NCI-H187 treated with DMSO at 0.1 percent for 48 hours (cell line): ENCODE results near the gene DDA1.
"Not testable (repeated sequence)": the region's sequence is repeated elsewhere in the genome, so short reads cannot be mapped to it uniquely, and the experiment has no call there.

ENCODE experiments used
- DNase-seq: peaks from one replicate; lab custom pipeline; 2025; lab: John Stamatoyannopoulos, UW

The DDA1 gene

DNA sequence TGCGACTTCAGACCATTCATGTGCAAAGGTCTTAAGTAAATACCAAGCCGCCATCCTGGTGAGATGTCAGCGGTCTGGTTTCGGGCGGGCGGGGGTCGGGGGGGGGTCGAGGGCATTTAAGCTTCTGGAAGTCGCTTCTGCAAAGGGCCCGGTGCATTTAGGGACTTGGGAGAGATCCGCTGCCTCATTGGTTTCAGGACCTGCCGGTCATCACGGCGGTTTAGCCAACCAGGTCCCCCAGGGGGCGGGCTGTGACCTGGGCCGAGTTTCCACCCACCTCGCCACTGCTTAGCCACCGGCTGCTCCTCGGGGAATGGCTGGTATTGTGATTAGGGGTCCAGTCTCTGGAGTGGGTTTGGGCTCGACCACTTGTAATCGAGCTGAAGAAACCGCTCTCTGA is 19.9 kb upstream of the DDA1 start:
- no peak for DNase-seq

GRCh38 chr19:17292301-17293074 is 16.9 kb upstream of the DDA1 start:
- DNase-seq, result no peak

DNA sequence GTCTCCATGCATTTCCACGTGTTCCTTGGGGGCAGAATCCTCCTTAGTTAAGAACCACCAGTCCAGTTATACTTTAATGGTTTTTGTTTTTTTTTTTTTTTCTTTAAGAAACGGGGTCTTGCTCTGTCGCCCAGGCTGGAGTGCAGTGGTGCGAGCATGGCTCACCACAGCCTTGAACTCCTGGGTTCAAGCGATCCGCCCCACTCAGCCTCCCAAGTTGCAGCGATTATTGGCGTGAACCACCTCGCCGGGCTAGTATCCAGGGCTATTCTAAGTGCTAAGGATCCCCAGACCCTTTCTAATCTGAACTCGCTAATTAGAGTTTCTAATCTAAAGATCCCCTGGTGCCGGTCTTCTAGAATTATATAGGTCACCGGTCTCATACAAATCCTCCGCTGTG is 15.8 kb upstream of the DDA1 start:
- no peak for DNase-seq

GRCh38 chr19:17294051-17294891 is 15.1 kb upstream of the DDA1 start:
- DNase-seq, result no peak

DNA sequence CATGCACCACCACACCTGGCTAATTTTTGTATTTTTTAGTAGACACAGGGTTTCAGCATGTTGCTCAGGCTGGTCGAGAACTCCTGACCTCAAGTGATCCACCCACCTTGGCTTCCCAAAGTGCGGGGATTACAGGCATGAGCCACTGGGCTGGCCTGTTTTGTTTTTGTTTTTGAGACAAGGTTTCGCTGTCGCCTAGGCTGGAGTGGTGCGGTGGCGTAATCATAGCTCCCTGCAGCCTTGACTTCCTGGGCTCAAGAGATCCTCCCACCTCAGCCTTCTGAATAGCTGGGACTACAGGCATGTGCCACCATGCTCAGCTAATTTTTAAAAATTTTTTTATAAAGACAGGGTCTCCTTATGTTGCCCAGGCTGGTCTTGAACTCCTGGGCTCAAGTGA is 13.8 kb upstream of the DDA1 start:
- not testable (repeated sequence) for DNase-seq

DNA sequence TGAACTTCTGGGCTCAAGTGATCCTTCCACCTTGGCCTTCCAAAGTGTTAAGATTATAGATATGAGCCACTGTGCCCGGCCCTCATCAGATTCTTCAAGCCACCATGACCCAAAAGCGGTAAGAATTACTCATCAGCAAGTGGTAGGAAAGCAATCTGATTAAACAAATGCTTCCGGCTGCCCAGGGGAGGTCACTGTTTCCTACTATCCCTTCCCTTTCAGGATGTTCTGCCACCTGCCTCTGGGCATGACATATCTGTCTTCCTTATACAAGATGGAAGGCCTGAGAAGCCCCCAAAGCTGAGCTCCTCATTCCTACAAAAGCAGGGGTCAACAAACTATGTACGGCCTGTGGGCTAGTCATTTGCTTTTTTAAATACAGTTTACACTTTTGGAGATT is 13.1 kb upstream of the DDA1 start:
- no peak for DNase-seq

GRCh38 chr19:17296976-17297375 is 12.4 kb upstream of the DDA1 start:
- no peak for DNase-seq

DNA sequence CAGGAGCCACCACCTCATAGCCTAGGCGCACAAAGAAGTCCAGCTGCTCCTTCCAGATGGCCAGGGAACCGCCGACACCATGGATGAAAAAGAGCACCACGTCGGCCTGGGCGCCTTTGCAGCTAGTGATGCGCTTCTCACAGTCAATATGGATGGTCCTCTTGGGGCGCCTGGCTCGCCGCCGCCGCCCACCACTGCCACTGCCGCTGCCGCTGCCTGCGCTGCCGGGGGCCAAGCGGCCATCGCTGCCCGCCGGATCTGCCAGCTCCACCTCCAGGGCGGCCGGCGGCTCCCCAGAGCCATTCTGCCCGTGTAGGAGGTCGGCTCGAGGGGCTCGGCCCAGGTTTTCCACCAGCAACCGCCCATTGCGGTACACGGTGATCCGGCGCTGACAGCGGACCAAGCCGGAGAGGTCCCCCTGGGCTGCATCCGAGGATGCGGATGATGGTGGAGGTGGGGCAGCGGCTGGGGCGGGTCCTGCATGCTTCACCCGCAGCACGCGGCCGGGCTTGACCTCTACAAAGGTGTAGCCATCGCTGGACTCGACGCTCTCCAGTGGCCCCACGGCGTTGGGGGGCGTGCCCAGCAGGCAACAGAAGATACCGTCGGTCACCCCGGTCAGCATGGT is 8.3 kb upstream of the DDA1 start:
- no peak for DNase-seq

- no peak for DNase-seq
Observed at GRCh38 chr19:17302391-17303166, 6.8 kb upstream of the DDA1 start.

GRCh38 chr19:17303167-17303939 is 6.0 kb upstream of the DDA1 start, which contains the start of gene ABHD8:
Gene ABHD8, minus strand, starts transcription at chr19:17303425. Its CDS starts 1,809 bp downstream, at chr19:17301616.
- peak; percentile 46 for DNase-seq

GRCh38 chr19:17303940-17304267 is 5.5 kb upstream of the DDA1 start:
- no peak for DNase-seq

DNA sequence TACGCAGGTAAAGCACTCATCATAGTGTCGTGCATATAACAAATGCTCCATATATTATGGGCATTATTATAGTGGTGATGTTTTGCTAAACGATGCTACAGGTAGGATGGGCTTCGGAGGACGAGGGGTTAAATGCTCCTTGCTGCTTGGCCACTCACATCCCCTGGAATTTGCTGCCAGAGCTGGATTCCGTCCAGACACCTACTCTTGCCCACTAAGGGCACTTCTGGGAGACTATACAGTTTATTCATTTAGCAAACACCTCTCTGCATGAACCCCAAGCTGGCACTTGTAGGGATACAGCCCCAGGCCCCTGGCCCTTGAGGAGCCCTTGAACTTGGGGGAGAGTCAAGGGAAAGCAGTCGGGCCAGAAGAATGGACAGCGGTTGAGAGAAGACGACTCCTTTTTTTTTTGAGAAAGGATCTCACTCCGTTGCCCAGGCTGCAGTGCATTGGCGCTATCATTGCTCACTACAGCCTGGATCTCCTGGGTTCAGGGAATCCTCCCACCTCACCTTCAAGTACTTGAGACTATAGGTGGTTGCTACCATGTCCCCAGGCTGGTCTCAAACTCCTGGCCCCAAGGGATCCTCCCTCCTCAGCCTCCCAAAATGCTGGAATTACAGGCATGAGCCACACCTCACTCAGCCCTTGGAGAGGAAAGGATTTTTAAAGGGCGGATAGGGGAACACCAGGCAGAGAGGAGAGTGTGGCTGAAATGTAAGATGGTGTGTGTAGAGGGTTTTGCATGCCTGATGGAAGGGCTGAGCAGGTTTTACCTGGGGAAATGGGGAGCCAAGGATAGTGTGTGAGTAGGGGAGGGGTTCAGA is 4.8 kb upstream of the DDA1 start:
- DNase-seq, result no peak

- DNase-seq, result no peak
Observed at GRCh38 chr19:17305216-17305516, 4.2 kb upstream of the DDA1 start.

DNA sequence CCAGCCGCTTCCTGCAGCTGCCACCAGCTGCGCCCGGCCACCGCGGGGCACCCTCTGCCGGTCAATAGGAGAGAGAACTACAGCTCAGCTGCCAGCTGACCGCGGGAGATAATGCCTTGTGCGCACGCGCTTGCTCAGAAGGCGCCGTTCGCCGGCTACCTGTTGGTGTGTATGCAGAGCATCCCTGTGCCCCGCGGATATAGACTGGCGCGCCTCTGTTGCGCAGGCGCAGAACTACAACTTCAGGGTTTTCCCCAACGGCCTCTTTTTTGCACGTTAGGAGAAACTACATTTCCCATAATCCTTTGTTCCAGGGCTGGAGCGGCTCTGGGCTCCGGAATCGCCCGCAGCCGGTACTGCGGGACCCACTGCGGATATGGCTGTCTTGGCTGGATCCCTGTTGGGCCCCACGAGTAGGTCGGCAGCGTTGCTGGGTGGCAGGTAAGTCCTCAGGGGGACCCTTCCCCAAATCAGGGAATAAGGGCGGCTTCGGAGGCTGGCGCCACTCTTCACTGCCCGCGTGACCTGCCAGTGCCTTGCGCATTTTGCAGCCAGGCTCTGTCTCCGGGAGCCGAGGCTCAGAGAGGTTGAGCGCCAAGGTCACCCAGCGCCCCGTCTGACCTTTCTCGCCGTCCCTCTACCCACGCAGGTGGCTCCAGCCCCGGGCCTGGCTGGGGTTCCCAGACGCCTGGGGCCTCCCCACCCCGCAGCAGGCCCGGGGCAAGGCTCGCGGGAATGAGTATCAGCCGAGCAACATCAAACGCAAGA is 3.7 kb upstream of the DDA1 start, which contains the start of gene MRPL34:
Gene MRPL34 (plus strand): TSS at position 356 of the 768 bp plus-strand sequence. CDS start 21 bp downstream, at position 377.
- DNase-seq, result peak; percentile 76

DNA sequence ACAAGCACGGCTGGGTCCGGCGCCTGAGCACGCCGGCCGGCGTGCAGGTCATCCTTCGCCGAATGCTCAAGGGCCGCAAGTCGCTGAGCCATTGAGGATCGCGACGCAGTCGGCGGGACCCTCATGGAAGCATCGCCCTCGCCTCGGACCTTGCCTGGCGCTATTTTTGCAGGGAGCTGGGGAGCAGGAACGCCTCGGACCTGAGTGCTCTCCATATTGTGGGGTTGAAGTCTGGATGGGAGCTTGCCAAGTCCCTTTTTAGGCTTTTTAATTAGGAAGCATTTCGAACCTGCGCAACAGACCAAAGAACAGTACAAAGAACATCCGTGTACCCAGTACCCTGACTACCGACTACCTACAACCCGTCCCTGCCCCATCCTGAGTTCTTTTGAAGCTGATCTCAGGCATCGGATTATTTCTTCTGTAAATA is 3.1 kb upstream of the DDA1 start:
- no peak for DNase-seq

- DNase-seq, result no peak
Observed at GRCh38 chr19:17307876-17308377, 1.4 kb upstream of the DDA1 start.

- DNase-seq, result no peak
Observed at GRCh38 chr19:17309965-17310461, 650 bp downstream of the DDA1 start.

DNA sequence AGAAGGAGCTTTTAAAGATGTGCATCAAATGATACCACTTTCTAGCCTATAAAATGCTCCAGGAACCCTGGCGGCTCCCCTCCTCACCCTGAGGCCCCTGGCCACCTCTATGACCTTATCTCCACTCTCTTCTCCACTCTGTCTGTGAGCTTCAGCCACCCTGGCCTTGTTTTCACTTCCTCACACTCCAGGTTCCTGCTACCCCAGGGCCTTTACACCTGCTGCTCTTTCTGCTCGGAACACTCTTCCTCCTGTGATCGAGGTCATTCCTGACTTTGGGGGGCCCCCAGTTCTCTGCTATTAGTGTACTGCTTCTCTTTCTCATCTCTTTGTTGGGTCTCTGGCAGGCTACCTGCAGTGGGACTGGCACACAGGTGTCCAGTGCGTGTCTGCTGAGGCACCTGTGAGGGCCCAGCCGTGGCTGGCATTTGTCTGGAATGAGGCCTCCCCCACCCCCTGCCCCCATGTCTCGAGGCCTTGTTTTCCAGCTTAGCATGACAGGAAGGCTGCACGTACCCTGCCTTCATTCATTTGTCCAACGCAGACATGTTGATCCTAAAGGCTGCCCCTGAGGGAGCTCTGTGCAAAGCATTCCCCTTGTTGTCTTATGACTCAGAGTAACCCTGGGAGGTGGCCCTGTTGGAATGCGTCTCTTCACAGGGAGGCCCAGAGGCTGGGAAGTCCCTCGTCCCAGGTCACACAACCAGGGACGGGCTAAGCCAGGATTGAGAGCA is 2.3 kb downstream of the DDA1 start:
- no peak for DNase-seq
